HepG2 (cell line): ENCODE results near the gene PRKCB. TPM values are rescaled to one million over a fixed set of nuclear protein-coding genes. Genes with fewer than 3 reads are reported as not detected.

Experiments
- ATAC-seq: fragments of 200-7000 bp; cut with Tn5 transposase; 3 replicates; pipeline ENCODE4 v1.9.1; 2020; ENCODE audit warnings: mild to moderate bottlenecking, moderate library complexity
- BruUV-seq: library from RNA; stranded (reverse); fragments of 400-500 nt; replicated peaks from 2 replicates; lab custom pipeline; 2021; lab: Mats Ljungman, UMichigan
- CTCF ChIA-PET: fragments of 300-600 bp; formaldehyde crosslinking; extraction: SDS; loops from one replicate; lab custom pipeline; 2021; ENCODE audit warnings: low total read pairs, inconsistent platforms, low intra/inter-chr PET ratio; lab: Yijun Ruan, JAX
- POLR2A ChIA-PET: fragments of 350-600 bp; sonication (Branson Sonifier 250); formaldehyde crosslinking; loops from one replicate; lab custom pipeline; 2020; ENCODE audit warnings: antibody characterized with exemption, inconsistent platforms; lab: Yijun Ruan, JAX
- DNase-seq: peaks from one replicate; pipeline ENCODE4 v3.0.0-alpha.2; 2015; ENCODE audit warnings: low spot score
- FAIRE-seq: peaks from 3 replicates; lab custom pipeline; 2011; peaks lifted over from hg19 to GRCh38; lab: Jason Lieb, UNC
- H2AFZ ChIP-seq: one replicate; pipeline ENCODE4 v1.6.1; 2011; ENCODE audit warnings: low read length, inconsistent platforms
- H3K27ac ChIP-seq: fragments of 300-600 bp; 3 replicates; pipeline ENCODE4 v1.8.0; 2011; ENCODE audit warnings: mixed run types, mild to moderate bottlenecking, mixed read lengths, low read length, inconsistent platforms; ENCODE audit not compliant: insufficient read depth; ENCODE audit errors: extremely low read length
- H3K27me3 ChIP-seq, 2 experiments: fragments of 200-600 bp in 1 of 2; 2 replicates in 1 of 2; 3 replicates in 1 of 2; pipeline versions ENCODE4 v1.6.0 to v1.8.0; 2011; ENCODE audit warnings: low read length in 2 of 2, mild to moderate bottlenecking in 2 of 2, moderate library complexity in 2 of 2, inconsistent platforms in 1 of 2; ENCODE audit not compliant: insufficient read depth in 2 of 2, control insufficient read depth in 1 of 2
- H3K36me3 ChIP-seq, 2 experiments: fragments of 200-600 bp in 1 of 2; replicated peaks in 1 of 2; 2 replicates in 1 of 2; 3 replicates in 1 of 2; pipeline versions ENCODE4 v1.5.1 to v1.8.0; 2011; ENCODE audit warnings: low read length in 2 of 2, inconsistent platforms in 1 of 2; ENCODE audit not compliant: insufficient read depth in 2 of 2, control insufficient read depth in 1 of 2
- H3K4me1 ChIP-seq: 2 replicates; pipeline ENCODE4 v1.5.1; 2012; ENCODE audit warnings: low read length, inconsistent platforms; ENCODE audit not compliant: insufficient read depth
- H3K4me2 ChIP-seq: 2 replicates; pipeline ENCODE4 v1.6.0; 2011; ENCODE audit warnings: low read depth, low read length, inconsistent platforms
- H3K4me3 ChIP-seq, 3 experiments: fragments of 200-600 bp in 1 of 3; sonication (generic), shearing (Covaris generic) in 1 of 3; replicated peaks in 1 of 3; 2 replicates each; pipeline ENCODE4 v1.5.1; 2011 to 2016; ENCODE audit warnings: low read length in 3 of 3, inconsistent platforms in 2 of 3, low read depth in 2 of 3, mild to moderate bottlenecking in 2 of 3, control low read depth in 1 of 3, mixed read lengths in 1 of 3; ENCODE audit not compliant: insufficient read depth in 1 of 3
- H3K79me2 ChIP-seq: one replicate; pipeline ENCODE4 v1.6.1; 2011; ENCODE audit warnings: low read length, inconsistent platforms; ENCODE audit not compliant: insufficient read depth
- H3K9ac ChIP-seq: 2 replicates; pipeline ENCODE4 v1.6.0; 2011; ENCODE audit warnings: mild to moderate bottlenecking, low read depth, low read length, inconsistent platforms; ENCODE audit not compliant: insufficient read depth
- H3K9me3 ChIP-seq: 2 replicates; pipeline ENCODE4 v1.5.1; 2012; ENCODE audit warnings: mild to moderate bottlenecking, low read length
- H4K20me1 ChIP-seq: 2 replicates; pipeline ENCODE4 v1.6.0; 2011; ENCODE audit warnings: inconsistent platforms, mild to moderate bottlenecking, low read length, moderate library complexity; ENCODE audit not compliant: insufficient read depth
- CENPT ChIP-seq: sonication (generic); formaldehyde crosslinking; IDR thresholded peaks from 2 replicates; pipeline ENCODE4 v1.8.0; 2022; ENCODE audit warnings: low read depth, mild to moderate bottlenecking, moderate library complexity, missing genetic modification reagents
- DNMT3B ChIP-seq: conservative IDR thresholded peaks from 2 replicates; pipeline ENCODE4 v1.6.1; 2016; ENCODE audit warnings: missing biosample characterization, control low read depth
- ESRRA ChIP-seq: sonication (generic); formaldehyde crosslinking; IDR thresholded peaks from 2 replicates; pipeline ENCODE4 v1.5.1; 2020; ENCODE audit warnings: mild to moderate bottlenecking, low read depth, missing genetic modification reagents
- HNRNPK ChIP-seq: fragments of 200-400 bp; formaldehyde crosslinking; IDR thresholded peaks from 2 replicates; pipeline ENCODE4 v1.6.1; 2018; ENCODE audit warnings: low read length, low read depth, moderate library complexity, mild to moderate bottlenecking; ENCODE audit not compliant: poor library complexity, severe bottlenecking
- IRF2 ChIP-seq: IDR thresholded peaks from 2 replicates; pipeline ENCODE4 v1.6.1; 2018; ENCODE audit warnings: missing genetic modification reagents, missing compliant biosample characterization
- MIER2 ChIP-seq: IDR thresholded peaks from 2 replicates; pipeline ENCODE4 v1.6.1; 2016; ENCODE audit warnings: missing biosample characterization, missing genetic modification reagents
- ZBTB21 ChIP-seq: sonication (generic); formaldehyde crosslinking; IDR thresholded peaks from 2 replicates; pipeline ENCODE4 v1.4.0; 2020; ENCODE audit warnings: missing genetic modification reagents
- ZNF3 ChIP-seq: IDR thresholded peaks from 2 replicates; pipeline ENCODE4 v1.7.0; 2017; ENCODE audit warnings: inconsistent platforms
- ZNF746 ChIP-seq: sonication (generic); formaldehyde crosslinking; IDR thresholded peaks from 2 replicates; pipeline ENCODE4 v1.8.0; 2022; ENCODE audit warnings: mild to moderate bottlenecking, missing genetic modification reagents
- ZNF788 ChIP-seq: sonication (generic); formaldehyde crosslinking; IDR thresholded peaks from 2 replicates; pipeline ENCODE4 v1.5.0; 2020; ENCODE audit warnings: mild to moderate bottlenecking, missing genetic modification reagents, borderline replicate concordance
- ZNF891 ChIP-seq: sonication (generic); formaldehyde crosslinking; IDR thresholded peaks from 2 replicates; pipeline ENCODE4 v1.5.0; 2020; ENCODE audit warnings: mild to moderate bottlenecking, missing genetic modification reagents
- WGBS: methylation state at CpG from one replicate; pipeline ENCODE4 v1.1.6; 2017; ENCODE audit warnings: low lambda C conversion rate; 5-methylcytosine and 5-hydroxymethylcytosine counted together
- in situ Hi-C: cut with HindIII; loops from 2 replicates; pipeline ENCODE4 v1.10.0; 2017; ENCODE audit warnings: low pct_unique_long_range_greater_than_20kb; ENCODE audit not compliant: extremely low pct_ligation_motif_present
- intact Hi-C: fragments of 100-400 bp; cut with micrococcal nuclease; formaldehyde crosslinking; loops from one replicate; pipeline ENCODE4 v1.10.0; 2022; ENCODE audit not compliant: unreplicated experiment
- polyA plus RNA-seq, 8 experiments: library from polyadenylated mRNA; depleted of rRNA in 3 of 8; stranded (reverse) in 7 of 8; unstranded in 1 of 8; fragments of >200 nt; fragmentation: Illumina TruSeq in 4 of 8; extraction: Trizol in 4 of 8; gene quantifications; 2 replicates each; pipeline versions ENCODE4 v1.2.1 to v1.2.3, GENCODE V29; 2011 to 2016; ENCODE audit warnings: low read depth in 4 of 8, missing spikeins in 1 of 8, mixed read lengths in 1 of 8; ENCODE audit not compliant: insufficient read depth in 1 of 8
- total RNA-seq, 5 experiments: library from RNA; depleted of rRNA; stranded (reverse); fragments of >200 nt; fragmentation: Illumina TruSeq; extraction: Trizol; gene quantifications; 2 replicates each; pipeline ENCODE4 v1.2.3, GENCODE V29; 2016; ENCODE audit warnings: low read depth in 1 of 5
- TF ChIP-seq, protein P1 (sequence below): sonication (generic); formaldehyde crosslinking; IDR thresholded peaks from 2 replicates; pipeline ENCODE4 v1.4.0; 2020; ENCODE audit warnings: missing genetic modification reagents
- TF ChIP-seq, protein P2 (sequence below): IDR thresholded peaks from 2 replicates; pipeline ENCODE4 v1.6.1; 2016; ENCODE audit warnings: missing biosample characterization, missing genetic modification reagents, low read depth
- TF ChIP-seq, protein P3 (sequence below): sonication (generic); formaldehyde crosslinking; IDR thresholded peaks from 2 replicates; pipeline ENCODE4 v1.4.0; 2020; ENCODE audit warnings: missing genetic modification reagents, borderline replicate concordance

The PRKCB gene
- total and polyA plus RNA-seq, 2 of the 13 experiments (the other 11 are each of a cell fraction or from before 2014, with no cell fraction given): 0.01 TPM; not detected in 1

DNA sequence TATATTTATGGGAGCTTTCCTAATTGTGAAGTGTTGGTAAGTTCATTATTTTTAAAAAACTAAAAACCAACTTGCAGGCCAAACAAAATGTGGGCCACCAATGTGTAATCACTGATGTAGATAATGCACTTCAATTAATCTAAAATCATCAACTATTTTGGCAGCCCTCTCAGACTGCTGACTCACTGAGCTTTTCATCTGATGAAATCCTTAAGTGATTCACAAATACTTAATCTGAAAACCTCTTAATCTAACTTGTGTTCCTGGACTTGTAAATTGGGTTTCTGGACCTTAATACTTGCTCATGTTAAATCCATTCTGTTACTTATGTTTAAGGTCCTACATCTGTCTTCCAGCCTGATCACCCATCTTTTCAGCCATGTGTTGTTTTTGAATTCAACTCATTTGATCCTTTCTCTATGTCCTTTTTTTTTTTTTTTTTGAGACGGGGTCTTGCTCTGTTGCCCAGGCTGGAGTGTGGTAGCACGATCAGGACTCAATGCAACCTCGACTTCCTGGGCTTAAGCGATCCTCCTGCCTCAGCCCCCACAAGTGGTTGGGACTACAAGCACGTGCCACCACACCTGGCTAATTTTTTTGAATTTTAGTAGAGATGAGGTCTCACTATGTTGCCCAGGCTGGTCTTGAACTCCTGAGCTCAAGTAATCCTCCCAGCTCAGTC, 39.0 kb downstream of the PRKCB start (continued):
- TF ChIP-seq, protein P1, sequence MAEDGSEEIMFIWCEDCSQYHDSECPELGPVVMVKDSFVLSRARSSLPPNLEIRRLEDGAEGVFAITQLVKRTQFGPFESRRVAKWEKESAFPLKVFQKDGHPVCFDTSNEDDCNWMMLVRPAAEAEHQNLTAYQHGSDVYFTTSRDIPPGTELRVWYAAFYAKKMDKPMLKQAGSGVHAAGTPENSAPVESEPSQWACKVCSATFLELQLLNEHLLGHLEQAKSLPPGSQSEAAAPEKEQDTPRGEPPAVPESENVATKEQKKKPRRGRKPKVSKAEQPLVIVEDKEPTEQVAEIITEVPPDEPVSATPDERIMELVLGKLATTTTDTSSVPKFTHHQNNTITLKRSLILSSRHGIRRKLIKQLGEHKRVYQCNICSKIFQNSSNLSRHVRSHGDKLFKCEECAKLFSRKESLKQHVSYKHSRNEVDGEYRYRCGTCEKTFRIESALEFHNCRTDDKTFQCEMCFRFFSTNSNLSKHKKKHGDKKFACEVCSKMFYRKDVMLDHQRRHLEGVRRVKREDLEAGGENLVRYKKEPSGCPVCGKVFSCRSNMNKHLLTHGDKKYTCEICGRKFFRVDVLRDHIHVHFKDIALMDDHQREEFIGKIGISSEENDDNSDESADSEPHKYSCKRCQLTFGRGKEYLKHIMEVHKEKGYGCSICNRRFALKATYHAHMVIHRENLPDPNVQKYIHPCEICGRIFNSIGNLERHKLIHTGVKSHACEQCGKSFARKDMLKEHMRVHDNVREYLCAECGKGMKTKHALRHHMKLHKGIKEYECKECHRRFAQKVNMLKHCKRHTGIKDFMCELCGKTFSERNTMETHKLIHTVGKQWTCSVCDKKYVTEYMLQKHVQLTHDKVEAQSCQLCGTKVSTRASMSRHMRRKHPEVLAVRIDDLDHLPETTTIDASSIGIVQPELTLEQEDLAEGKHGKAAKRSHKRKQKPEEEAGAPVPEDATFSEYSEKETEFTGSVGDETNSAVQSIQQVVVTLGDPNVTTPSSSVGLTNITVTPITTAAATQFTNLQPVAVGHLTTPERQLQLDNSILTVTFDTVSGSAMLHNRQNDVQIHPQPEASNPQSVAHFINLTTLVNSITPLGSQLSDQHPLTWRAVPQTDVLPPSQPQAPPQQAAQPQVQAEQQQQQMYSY (CRISPR knock-in tag): no peak
- TF ChIP-seq DNMT3B (no peak), MIER2 (CRISPR knock-in tag) (no peak)

DNA sequence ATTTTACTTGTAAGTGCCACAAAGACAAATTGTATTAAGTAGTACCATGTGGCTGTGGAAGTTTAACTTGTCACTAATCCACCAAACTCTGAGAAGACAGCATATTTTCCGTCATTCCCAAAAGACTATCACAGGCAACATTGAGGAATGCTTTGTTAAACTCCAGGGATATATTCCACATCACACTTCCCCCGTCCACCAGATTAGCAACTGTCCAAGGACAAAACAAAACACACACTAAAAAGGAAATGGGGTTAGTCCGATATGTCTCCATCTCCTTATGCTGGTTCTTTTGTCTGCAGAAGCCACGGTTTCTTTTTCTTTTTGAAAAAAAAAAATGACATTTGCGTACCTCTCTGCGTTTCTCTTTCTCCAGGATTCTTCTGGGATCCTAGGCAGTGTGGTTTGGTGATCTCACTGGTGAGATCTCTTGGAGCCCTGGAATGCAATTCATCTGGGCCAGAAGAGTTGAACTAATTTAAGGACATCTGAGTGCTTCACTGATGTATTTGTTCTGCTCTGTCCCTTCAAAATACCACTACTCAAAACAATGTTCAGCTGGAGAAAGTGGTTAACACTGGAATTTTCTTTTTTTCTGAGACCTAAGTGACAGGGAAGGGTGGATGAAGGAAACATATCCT, 40.6 kb downstream of the PRKCB start:
- TF ChIP-seq, protein P2, sequence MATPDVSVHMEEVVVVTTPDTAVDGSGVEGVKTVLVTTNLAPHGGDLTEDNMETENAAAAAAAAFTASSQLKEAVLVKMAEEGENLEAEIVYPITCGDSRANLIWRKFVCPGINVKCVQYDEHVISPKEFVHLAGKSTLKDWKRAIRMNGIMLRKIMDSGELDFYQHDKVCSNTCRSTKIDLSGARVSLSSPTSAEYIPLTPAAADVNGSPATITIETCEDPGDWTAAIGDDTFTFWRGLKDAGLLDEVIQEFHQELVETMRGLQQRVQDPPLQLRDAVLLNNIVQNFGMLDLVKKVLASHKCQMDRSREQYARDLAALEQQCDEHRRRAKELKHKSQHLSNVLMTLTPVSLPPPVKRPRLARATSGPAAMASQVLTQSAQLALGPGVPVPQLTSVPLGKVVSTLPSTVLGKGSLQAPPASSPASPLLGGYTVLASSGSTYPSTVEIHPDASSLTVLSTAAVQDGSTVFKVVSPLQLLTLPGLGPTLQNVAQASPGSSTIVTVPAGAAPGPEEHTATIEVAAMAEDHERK (CRISPR knock-in tag): no peak
- no peak for TF ChIP-seq ZNF891
- TF ChIP-seq ZNF788: no peak
- TF ChIP-seq ZNF746: no peak
- TF ChIP-seq ZBTB21 (CRISPR knock-in tag): no peak
- TF ChIP-seq, protein P3, sequence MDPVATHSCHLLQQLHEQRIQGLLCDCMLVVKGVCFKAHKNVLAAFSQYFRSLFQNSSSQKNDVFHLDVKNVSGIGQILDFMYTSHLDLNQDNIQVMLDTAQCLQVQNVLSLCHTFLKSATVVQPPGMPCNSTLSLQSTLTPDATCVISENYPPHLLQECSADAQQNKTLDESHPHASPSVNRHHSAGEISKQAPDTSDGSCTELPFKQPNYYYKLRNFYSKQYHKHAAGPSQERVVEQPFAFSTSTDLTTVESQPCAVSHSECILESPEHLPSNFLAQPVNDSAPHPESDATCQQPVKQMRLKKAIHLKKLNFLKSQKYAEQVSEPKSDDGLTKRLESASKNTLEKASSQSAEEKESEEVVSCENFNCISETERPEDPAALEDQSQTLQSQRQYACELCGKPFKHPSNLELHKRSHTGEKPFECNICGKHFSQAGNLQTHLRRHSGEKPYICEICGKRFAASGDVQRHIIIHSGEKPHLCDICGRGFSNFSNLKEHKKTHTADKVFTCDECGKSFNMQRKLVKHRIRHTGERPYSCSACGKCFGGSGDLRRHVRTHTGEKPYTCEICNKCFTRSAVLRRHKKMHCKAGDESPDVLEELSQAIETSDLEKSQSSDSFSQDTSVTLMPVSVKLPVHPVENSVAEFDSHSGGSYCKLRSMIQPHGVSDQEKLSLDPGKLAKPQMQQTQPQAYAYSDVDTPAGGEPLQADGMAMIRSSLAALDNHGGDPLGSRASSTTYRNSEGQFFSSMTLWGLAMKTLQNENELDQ: no peak
- TF ChIP-seq ESRRA (CRISPR knock-in tag): no peak
- TF ChIP-seq ZNF3 (CRISPR knock-in tag): no peak
- TF ChIP-seq IRF2: no peak
- no peak for TF ChIP-seq CENPT (CRISPR knock-in tag)
- TF ChIP-seq HNRNPK: no peak
- Histone ChIP-seq H3K27me3 (peaks cover 3 to 9% of the 10 kb centered on the region in 2 experiments; a peak in 3 of 5 replicates), H3K79me2 (no peaks in the 10 kb centered on the region), H3K9ac (no peak overlapping the region), H4K20me1 (no peaks in the 10 kb centered on the region), H3K9me3 (no peaks in the 10 kb centered on the region), H2AFZ (no peak overlapping the region), H3K4me2 (no peak overlapping the region), H3K27ac (no peak overlapping the region), H3K4me1 (no peaks in the 10 kb centered on the region), H3K36me3 (no peaks in the 10 kb centered on the region), H3K4me3 (no peak overlapping the region)
- intact Hi-C loops: no loop called here
- no peak for FAIRE-seq
- ChIA-PET POLR2A (no interaction called here), CTCF (no interaction called here)
- DNase-seq: no peak
- in situ Hi-C loops: no loop called here
- WGBS: 2% methylated on average over 6 of the region's 6 CpGs
- no peak for ATAC-seq
- no TSS peak for BruUV-seq
